Thyroid gland (tissue), 4 donors: Measurements from ENCODE around the gene OAS2. TPM values are rescaled to one million over a fixed set of nuclear protein-coding genes. Genes with fewer than 3 reads are reported as not detected.
"Not testable (repeated sequence)": the region's sequence is repeated elsewhere in the genome, so short reads cannot be mapped to it uniquely, and the experiment has no call there.

Experiments
- DNase-seq, 2 donors: peaks; one replicate each; pipeline ENCODE4 v3.0.0-alpha.2; 2019
- H3K27ac ChIP-seq, 3 donors: fragments of 200-600 bp; sonication (generic); 1 replicate in 2 of 3; 2 replicates in 1 of 3; pipeline ENCODE4 v1.5.1; 2016 to 2019; ENCODE audit warnings: mild to moderate bottlenecking in 1 of 3, moderate library complexity in 1 of 3
- H3K27me3 ChIP-seq: fragments of 200-600 bp; sonication (generic); one replicate; pipeline ENCODE4 v1.5.1; 2019
- H3K36me3 ChIP-seq, 2 donors: fragments of 200-600 bp; sonication (generic); one replicate each; pipeline ENCODE4 v1.5.1; 2016 to 2019
- H3K4me1 ChIP-seq, 2 donors: fragments of 200-600 bp; sonication (generic); one replicate each; pipeline ENCODE4 v1.5.1; 2017 to 2019
- H3K4me3 ChIP-seq, 3 donors: fragments of 200-600 bp; sonication (generic); replicated peaks in 1 of 3; 1 replicate in 2 of 3; 2 replicates in 1 of 3; pipeline ENCODE4 v1.5.1; 2016; ENCODE audit warnings: mild to moderate bottlenecking in 1 of 3
- H3K9me3 ChIP-seq: fragments of 200-600 bp; sonication (generic); one replicate; pipeline ENCODE4 v1.5.1; 2017
- POLR2A ChIP-seq, 2 donors: fragments of 450-650 bp; IDR thresholded peaks; one replicate each; pipeline ENCODE4 v1.6.1; 2017; ENCODE audit warnings: antibody characterized with exemption in 2 of 2, mild to moderate bottlenecking in 2 of 2, moderate library complexity in 1 of 2
- WGBS, 2 donors: methylation state at CpG; one replicate each; pipeline ENCODE4 v1.1.5; 2017; 5-methylcytosine and 5-hydroxymethylcytosine counted together
- intact Hi-C: fragments of 100-400 bp; cut with DNase I; formaldehyde crosslinking; loops from one replicate; pipeline ENCODE4 v1.15.1; 2023
- total RNA-seq, 4 donors: library from RNA; depleted of rRNA; stranded (reverse); fragments of >200 nt; gene quantifications; one replicate each; pipeline ENCODE4 v1.2.3, GENCODE V29; 2016
- TF ChIP-seq, protein P1 (sequence below), 6 experiments: fragments of 200-600 bp in 3 of 6; fragments of 450-650 bp in 3 of 6; sonication (generic) in 3 of 6; IDR thresholded peaks; one replicate each; pipeline ENCODE4 v1.5.1; 2016 to 2019; ENCODE audit warnings: antibody characterized with exemption in 6 of 6, mild to moderate bottlenecking in 2 of 6, inconsistent platforms in 1 of 6, moderate library complexity in 1 of 6

OAS2 gene
- total RNA-seq, 4 donors from 2014 or later = 2.7 to 9.1 (median 6.0) TPM

DNA sequence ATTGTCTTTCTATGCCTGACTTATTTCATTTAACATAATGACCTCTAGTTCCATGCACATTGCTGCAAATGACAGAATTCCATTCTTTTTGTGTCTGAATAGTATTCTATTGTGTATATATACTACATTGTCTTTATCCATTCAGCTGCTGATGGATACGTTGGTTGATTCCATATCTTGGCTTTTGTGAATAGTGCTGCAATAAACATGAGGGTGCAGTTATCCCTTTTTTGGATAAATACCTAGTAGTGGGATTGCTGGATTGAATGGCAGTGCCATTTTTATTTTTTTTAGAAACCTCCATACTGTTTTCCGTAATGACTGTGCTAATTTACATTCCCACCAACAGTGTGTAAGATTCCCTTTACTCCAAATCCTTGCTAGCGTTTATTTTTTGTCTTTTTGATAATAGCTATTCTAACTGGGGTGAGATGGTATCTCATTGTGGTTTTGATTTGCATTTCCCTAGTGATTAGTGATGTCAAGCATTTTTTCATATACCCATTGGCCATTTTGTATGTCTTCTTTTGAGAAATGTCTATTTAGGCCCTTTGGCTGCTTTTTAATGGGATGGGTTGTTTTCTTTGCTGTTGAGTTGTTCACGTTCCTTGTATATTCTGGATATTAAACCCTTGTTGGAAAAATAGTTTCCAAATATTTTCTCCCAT, 2.3 kb downstream of the OAS2 start:
- intact Hi-C loops = no loop called here
- Histone ChIP-seq H3K4me1 (peaks cover 5 to 8% of the 10 kb centered on the region in 2 donors), H3K27me3 (no peaks in the 10 kb centered on the region), H3K4me3 (no peak overlapping the region), H3K36me3 (no peaks in the 10 kb centered on the region), H3K27ac (no peak overlapping the region), H3K9me3 (no peaks in the 10 kb centered on the region)
- WGBS, 2 donors = 66 to 75% methylated on average over 4 of the region's 4 CpGs
- no peak for DNase-seq
- TF ChIP-seq, protein P1, sequence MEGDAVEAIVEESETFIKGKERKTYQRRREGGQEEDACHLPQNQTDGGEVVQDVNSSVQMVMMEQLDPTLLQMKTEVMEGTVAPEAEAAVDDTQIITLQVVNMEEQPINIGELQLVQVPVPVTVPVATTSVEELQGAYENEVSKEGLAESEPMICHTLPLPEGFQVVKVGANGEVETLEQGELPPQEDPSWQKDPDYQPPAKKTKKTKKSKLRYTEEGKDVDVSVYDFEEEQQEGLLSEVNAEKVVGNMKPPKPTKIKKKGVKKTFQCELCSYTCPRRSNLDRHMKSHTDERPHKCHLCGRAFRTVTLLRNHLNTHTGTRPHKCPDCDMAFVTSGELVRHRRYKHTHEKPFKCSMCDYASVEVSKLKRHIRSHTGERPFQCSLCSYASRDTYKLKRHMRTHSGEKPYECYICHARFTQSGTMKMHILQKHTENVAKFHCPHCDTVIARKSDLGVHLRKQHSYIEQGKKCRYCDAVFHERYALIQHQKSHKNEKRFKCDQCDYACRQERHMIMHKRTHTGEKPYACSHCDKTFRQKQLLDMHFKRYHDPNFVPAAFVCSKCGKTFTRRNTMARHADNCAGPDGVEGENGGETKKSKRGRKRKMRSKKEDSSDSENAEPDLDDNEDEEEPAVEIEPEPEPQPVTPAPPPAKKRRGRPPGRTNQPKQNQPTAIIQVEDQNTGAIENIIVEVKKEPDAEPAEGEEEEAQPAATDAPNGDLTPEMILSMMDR (IDR thresholded peaks at IDR 0.05) = no peak
- TF ChIP-seq POLR2A (IDR thresholded peaks at IDR 0.05) = no peak

DNA sequence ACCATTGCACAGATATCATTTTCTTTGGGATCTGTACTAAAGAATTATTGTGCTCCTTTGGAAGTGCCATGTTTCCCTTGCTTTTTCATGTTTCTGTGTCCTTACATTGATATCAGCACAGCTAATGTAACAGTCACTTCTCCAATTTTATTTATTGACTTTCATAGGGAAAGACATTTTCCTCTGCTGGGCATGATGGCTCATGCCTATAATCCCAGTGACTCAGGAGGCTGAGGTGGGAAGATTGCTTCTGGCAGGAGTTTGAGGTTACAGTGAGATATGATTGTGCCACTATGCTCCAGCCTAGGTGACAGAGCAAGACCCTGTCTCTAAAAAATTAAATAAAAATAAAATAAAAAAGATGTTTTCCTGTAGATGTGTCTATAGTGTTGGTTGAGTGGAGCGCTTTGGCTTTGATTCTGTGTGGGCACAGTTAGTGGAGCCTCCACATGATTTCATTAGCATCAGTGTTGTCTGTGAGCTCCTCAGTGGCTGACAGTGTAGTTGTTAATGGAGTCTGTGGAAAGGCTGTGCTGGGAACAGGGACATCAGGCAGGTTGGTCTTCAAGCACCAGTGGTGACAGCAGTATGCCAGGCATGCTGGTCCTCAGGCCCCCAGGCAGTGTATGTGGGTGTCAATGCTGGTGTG, 7.4 kb downstream of the OAS2 start:
- no peak for DNase-seq
- no peaks in the 10 kb centered on the region for H3K9me3 ChIP-seq
- H3K4me1 ChIP-seq = no peaks in the 10 kb centered on the region
- H3K4me3 ChIP-seq = no peak overlapping the region
- H3K27ac ChIP-seq = no peak overlapping the region
- TF ChIP-seq, protein P1 (IDR thresholded peaks at IDR 0.05) = no peak
- TF ChIP-seq POLR2A (IDR thresholded peaks at IDR 0.05) = no peak
- H3K36me3 ChIP-seq = no peaks in the 10 kb centered on the region
- intact Hi-C loops = no loop called here
- no peaks in the 10 kb centered on the region for H3K27me3 ChIP-seq
- 91 to 96% methylated on average over 1 of the region's 1 CpG for WGBS, 2 donors

DNA sequence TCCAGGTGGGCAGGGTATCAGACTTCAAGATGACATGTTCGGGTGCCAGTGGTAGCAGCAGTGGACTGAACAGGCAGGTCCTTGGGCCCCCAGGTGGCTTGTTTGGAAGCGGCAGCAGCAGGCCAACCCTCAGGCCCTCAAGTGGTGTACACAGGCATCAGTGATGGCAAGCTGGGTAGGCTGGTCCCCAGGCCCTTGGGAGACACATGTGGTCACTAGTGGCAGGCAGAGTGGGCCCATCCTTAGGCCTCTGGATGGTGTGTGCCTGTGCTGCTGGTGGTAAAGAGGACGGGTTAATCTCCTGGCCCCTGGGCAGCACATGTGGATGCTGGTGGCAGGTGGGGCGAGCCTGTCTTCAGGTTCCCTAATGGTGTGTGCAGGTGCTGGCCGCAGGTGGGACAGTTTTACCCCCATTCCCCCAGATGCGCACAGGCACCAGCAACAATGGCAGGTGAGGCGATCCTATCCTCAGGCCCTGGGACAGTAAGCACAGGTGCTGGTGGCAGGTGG, 8.0 kb downstream of the OAS2 start:
- no peaks in the 10 kb centered on the region for H3K4me1 ChIP-seq
- intact Hi-C loops = no loop called here
- 95 to 100% methylated on average over 5 to 7 of the region's 7 CpGs for WGBS, 2 donors
- H3K4me3 ChIP-seq = no peak overlapping the region
- H3K27me3 ChIP-seq = no peaks in the 10 kb centered on the region
- TF ChIP-seq, protein P1 (IDR thresholded peaks at IDR 0.05) = no peak
- TF ChIP-seq POLR2A (IDR thresholded peaks at IDR 0.05) = no peak
- H3K27ac ChIP-seq = no peak overlapping the region
- no peak for DNase-seq
- H3K9me3 ChIP-seq = no peaks in the 10 kb centered on the region
- no peaks in the 10 kb centered on the region for H3K36me3 ChIP-seq

DNA sequence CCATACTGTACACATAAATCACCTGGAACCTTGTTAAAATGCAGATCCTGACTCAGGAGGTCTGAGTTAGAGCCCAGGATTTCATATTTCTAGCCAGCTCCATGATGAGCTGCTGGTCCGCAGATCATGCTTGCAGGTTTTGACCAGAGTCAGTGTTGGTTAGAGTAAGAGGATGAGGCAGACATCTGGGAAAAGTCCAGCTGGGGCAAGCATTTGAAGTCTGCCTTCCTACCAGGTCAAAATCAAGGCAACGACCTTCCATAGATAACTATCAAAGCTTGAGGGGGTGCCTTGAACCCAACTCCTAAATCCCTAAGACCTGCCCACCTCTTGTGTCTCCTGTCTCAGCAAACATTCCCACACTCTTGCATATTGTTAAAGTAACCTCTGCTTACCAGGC, 9.2 kb downstream of the OAS2 start:
- TF ChIP-seq, protein P1 (IDR thresholded peaks at IDR 0.05) = no peak
- no peaks in the 10 kb centered on the region for H3K36me3 ChIP-seq
- H3K9me3 ChIP-seq = no peaks in the 10 kb centered on the region
- H3K4me1 ChIP-seq = no peaks in the 10 kb centered on the region
- intact Hi-C loops = no loop called here
- WGBS, 2 donors = 72 to 73% methylated on average over 2 of the region's 2 CpGs
- DNase-seq = no peak
- H3K27ac ChIP-seq = no peak overlapping the region
- H3K27me3 ChIP-seq = no peaks in the 10 kb centered on the region
- H3K4me3 ChIP-seq = no peak overlapping the region

DNA sequence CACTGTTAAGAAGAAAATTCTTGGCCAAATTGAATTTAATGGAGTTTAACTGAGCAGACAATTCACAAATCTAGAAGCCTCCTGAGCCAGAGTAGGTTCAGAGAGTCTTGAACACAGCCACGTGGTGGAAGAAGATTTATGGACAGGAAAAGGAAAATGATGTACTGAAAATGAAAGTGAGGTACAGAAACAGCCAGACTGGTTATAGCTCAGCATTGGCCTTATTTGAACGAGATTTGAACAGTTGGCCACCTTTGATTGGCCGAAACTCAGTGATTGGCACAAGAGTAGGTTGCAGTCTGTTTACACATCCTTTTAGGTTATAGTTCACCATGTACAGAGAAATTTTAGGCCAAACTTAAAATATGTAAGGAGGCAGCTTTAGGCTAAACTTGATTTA, 9.9 kb downstream of the OAS2 start:
- 64 to 66% methylated on average over 3 of the region's 3 CpGs for WGBS, 2 donors
- TF ChIP-seq, protein P1 (IDR thresholded peaks at IDR 0.05) = no peak
- no peak for TF ChIP-seq POLR2A (IDR thresholded peaks at IDR 0.05)

DNA sequence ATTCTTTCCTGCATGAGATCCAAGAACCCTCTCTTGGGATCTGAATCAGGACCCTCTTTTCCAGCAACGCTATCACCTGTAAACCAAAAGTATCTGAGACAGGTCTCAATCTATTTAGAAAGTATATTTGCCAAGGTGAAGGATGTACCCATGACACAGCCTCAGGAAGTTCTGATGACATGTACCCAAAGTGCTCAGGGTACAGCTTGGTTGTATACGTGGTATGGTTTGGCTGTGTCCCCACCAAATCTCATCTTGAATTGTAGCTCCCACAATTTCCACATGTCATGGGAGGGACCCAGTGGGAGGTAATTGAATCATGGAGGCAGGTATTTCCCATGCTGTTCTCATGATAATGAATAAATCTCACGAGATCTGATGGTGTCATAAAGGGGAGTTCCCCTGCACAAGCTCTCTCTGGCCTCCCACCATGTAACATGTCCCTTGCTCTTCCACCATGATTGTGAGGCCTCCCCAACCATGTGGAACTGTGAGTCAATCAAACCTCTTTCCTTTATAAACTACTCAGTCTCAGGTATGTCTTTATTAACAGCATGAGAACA, 10.6 kb downstream of the OAS2 start:
- H3K4me3 ChIP-seq, intact Hi-C loops, H3K27ac ChIP-seq, H3K9me3 ChIP-seq, H3K27me3 ChIP-seq, H3K4me1 ChIP-seq, DNase-seq, H3K36me3 ChIP-seq: not testable (repeated sequence)
- WGBS, 2 donors = 87 to 93% methylated on average over 3 of the region's 3 CpGs

More for the DNA sequence above, 9.9 kb downstream of the OAS2 start:
- no peaks in the 10 kb centered on the region for H3K4me1 ChIP-seq
- no peaks in the 10 kb centered on the region for H3K9me3 ChIP-seq
- H3K27me3 ChIP-seq = no peaks in the 10 kb centered on the region
- H3K4me3 ChIP-seq = no peak overlapping the region
- H3K36me3 ChIP-seq = no peaks in the 10 kb centered on the region
- no peak for DNase-seq
- intact Hi-C loops = no loop called here
- H3K27ac ChIP-seq = no peak overlapping the region
